CD4-positive, alpha-beta T cell treated with Interleukin-4 for 4 hours (primary cell): ENCODE results near the gene ISL1.

Source experiments
- DNase-seq: peaks from one replicate; pipeline ENCODE4 v3.0.0-alpha.2; 2020

The ISL1 gene

DNA sequence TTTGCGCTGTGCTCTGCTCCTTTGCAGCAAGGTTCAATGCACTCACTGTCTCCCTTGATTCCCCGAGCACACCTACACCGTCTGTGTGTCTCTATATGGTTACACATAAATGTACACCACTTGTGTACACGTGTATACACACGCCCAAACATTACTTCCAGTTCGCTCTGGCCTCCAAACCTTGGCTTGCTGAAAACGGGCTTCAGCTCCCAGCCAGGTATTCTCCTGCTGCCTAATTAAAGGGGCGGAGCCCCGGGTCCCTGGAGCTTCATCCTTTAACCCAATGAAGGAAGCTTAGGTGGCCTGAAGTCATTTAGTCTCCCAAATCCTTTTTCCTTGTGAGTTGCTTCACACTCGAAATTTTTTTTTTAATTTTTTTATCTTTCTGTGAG, 4.6 kb downstream of the ISL1 start:
- DNase-seq: no peak

DNA sequence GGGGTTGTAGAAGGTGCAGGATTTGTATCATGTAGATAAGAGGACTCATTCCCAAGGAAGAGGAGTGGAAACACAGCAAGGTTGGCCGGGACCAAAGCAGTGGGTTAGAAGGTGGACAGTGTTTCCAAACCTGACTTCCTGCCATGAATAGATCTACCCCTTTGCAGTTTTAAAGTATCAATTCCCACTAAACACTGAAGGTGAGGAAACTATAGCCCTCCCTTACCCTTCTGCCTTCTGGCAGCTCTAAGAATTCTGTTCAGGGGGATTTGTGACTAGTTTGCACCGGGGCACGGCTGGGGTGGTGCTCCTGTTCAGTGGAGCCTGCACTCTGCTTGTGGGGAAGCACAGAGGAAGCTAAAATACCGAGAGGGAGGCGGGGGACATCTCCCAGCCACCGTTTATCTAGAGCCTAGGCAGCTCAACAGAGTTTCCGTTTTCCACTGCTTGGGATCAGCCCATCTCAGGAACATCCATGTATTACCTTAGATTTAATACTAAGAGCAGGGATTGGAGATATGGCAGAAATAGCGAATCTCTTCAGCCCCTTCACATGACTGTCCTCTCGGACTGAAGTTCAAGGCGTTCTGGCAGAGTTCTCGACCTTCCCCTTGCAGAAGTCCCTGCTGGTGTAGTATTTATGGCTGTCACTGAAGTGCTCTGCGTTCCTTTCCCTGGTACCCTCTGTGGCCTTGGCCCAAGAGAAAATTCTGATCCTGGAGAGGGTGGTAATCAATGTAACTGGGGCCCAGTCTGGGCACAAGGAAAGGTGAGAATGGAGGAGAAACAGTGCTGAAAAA, 5.4 kb downstream of the ISL1 start:
- DNase-seq: no peak

DNA sequence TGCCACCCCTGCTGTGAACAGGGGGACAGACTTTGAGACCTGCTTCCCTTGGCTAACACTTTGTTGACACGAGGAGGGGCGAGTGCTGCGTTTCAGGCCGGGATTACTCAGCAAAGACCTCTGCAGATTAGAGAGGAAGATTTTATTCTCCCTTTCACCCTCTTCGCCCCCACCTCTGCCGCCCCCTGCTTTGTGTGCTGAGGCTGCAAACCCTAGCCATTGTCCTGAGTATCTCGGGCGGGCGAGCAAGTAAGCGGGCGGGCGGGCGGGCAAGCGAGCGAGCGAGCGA, 6.0 kb downstream of the ISL1 start:
- DNase-seq: no peak

- no peak for DNase-seq
Observed at GRCh38 chr5:51389577-51390463, 6.6 kb downstream of the ISL1 start.

DNA sequence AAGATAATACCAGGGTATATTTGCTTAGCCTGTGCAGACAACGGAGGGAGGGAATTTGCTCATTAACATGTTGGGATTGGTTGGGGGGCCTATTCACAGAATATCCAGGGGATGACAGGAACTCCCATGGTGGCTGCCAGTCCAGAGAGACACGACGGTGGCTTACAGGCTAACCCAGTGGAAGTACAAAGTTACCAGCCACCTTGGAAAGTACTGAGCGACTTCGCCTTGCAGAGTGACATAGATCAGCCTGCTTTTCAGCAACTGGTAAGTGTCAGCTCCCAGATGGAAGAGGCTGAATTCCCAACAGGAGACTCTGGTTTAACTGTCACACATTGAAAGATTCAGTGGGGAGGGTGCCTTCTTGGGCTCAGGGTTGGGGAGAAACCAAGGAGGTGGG, 7.9 kb downstream of the ISL1 start:
- DNase-seq: no peak

DNA sequence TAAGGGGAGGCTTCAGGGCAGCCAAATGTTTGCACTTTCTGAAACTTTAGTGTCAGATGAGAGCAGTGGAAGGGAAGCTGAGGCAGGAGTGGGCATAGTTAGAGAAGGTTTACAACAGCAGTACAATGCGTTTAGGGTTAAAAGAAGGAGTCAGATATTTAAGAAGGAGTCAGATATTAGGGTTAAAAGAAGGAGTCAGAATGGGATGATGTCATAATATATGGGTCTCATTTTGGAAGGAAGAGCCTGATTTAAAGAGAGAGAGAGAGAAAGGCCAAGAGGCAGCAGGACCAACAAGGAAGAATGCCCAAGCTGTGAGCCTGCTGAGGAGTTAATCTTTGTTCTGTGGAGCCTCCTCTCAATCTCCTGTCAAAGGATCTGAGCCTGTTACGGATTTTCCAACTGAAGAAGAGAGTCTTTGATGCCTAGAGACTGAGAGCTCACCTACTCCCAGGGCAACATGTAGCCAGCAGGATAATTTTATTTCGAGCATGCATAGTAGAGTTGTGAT, 9.5 kb downstream of the ISL1 start:
- DNase-seq: no peak

DNA sequence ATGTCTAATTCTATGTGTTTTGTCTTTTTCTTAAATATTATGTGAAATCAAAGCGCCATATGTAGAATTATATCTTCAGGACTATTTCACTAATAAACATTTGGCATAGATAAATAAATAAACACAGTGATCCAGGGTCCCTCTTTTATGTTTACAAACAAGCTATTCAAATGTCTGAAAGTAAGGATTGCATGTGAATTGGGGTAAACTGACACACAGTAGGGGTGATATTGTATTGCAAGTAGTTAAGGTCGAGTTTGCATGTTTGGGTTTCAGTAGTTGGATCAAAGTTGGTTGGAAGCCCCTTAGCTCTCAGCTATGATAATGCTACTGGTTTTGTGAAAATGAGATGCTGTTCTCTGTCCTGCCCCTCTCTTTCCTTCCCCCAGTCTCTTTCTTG, 11.4 kb downstream of the ISL1 start:
- no peak for DNase-seq

- no peak for DNase-seq
Observed at GRCh38 chr5:51395245-51395644, 12.0 kb downstream of the ISL1 start.

GRCh38 chr5:51395666-51396356, 12.6 kb downstream of the ISL1 start:
- DNase-seq: no peak

GRCh38 chr5:51396797-51397196, 13.5 kb downstream of the ISL1 start:
- no peak for DNase-seq

DNA sequence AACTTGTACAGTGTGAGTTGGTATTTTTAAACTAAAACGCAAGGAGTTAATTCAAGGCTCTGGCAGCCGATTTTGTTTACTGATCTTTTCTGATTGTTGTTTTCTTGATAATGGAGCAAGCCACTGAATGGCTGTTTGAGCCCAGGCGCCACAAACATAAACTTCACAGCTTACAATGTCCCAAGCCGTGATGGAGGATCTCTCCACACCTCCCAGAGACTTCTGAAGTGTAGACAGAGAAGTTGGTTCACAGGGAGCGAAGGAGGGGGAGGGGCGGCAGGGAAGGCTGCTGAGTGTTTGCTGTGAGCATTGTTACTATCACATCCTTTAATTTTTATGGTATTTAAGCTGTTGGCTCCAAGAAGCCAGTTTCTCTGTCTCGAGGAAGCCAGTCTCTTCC, 14.7 kb downstream of the ISL1 start:
- DNase-seq: no peak

DNA sequence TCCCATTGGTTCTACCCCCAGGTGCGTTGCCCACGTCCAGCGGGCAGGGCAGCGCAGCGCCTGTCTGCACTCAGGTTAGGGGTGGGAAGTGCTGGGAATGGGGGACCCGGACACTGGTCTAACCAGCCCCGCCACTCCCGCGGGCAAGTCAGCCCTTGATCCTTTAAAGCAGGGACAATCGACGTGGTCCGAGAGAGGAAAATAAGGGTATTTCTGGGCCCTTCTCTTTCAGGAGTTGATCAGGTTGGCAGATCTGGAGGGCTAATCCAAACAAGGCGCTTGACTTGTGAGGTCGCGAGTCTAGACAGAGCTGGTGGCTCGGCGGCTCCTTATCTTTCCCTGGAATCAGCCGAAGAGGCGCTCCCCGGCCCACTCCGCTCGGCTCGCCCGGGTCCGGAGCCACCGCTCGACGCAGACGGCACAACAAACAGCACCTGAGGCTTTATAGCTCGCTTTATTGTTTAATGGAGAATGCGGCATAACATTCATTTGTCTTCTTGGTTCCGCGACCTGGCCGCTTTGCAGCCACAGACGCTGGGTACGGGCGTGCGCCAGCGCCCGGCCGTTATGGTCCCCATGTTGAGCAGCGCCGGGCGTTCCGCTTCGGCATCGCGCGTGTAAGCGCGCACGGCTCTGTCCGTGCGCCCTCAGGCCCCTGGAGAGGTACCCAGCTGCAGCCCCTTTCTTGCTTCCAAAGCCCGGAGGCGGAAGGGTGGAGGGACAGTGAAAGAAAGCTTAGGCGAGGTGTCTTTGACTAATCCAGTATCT, 15.8 kb downstream of the ISL1 start:
- DNase-seq: no peak

GRCh38 chr5:51399643-51400006, 16.4 kb downstream of the ISL1 start:
- DNase-seq: no peak

- no peak for DNase-seq
Observed at GRCh38 chr5:51404255-51404654, 21.0 kb downstream of the ISL1 start.

DNA sequence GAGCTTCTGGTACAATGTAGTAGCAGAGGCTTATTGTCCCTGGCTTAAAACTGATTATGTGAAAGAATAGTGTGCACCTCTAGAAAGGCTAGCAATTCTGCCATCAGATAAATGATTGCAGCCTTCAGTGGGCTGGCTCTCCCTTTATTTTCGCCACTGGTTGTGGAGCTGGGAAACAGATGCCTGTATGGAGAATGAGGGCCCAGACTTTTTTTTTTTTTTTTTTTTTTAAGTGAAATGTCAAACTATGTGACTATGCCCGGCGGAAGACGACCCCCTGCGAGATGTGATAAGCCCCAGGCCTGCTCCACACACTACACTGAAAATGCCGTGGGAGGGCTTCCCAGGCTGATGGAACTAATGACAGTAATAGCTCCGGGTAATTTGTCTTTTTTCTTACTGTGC, 28.7 kb downstream of the ISL1 start:
- no peak for DNase-seq

- DNase-seq: no peak
Observed at GRCh38 chr5:51414516-51414915, 31.3 kb downstream of the ISL1 start.

DNA sequence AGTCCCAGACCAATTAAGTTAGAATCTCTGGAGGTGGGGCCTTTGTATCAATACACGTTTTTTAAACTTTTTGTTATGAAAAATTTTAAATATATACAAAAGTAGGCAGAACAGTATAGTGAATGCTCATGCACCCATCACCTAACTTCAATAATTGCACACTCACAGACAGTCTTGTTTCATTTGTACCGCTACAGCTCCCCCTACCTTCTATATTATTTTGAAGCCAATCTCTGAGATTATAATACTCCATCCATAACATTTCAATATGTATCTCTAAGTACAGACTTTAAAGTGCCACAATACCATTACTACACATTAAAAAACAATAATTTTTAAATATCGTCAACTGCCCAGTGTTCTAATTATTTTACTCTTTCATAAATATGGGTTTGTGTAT, 32.9 kb downstream of the ISL1 start:
- DNase-seq: no peak

DNA sequence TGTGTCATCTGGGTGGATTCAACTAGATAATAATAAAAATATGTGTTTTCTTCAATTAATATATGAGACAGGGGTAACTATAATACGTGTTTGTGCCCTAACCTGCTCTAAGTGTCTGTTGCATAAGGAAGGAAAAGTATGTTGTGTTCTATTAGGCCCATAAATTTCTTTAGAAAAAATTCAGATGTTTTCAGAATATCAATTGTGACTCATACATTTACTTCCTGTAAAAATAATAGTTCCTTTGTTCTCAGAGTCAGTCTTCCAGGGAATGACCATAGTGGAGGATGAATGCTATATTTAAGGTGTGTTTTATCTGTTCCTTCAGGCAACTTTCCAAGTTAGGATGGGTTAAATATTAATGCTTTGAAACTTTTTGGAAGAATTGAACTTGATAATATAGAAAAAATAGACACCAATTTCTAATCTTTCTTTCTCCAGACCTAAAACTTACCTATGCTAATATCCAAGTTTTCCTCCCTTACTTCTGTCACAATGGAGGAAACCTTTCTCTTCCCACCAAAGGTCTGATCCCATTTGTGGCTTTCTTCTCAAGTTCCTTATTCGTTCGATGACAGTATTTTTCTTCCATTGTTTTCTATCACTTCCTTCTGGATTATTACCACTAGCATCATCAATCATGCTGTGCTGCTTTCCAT, 49.9 kb downstream of the ISL1 start:
- no peak for DNase-seq

DNA sequence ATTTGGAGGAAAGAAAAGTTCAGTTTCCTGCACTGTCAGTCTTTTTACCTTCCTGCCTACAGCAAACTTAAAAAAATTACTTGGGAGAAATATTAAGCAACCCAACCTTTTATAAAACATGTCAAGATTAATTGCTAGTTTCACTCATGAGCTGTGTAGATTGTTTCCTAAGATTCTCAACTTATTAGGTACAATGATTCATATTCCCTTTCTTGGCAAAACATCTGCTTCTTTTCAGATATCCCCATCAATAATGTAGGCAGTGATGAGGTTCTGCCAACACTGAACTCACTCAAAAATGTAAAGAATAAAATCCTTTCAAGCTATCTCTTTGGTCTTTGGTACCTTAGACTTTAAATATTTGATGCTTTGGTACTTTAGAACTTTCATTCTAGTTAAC, 56.0 kb downstream of the ISL1 start:
- no peak for DNase-seq
